HepG2 (cell line): ENCODE measurements around the gene STIMATE. TPM values are rescaled to one million over a fixed set of nuclear protein-coding genes. Genes with fewer than 3 reads are reported as not detected.

ENCODE experiments used
- ATAC-seq: fragments of 200-7000 bp; cut with Tn5 transposase; 3 replicates; pipeline ENCODE4 v1.9.1; 2020; ENCODE audit warnings: mild to moderate bottlenecking, moderate library complexity
- BruUV-seq: library from RNA; stranded (reverse); fragments of 400-500 nt; replicated peaks from 2 replicates; lab custom pipeline; 2021; lab: Mats Ljungman, UMichigan
- CTCF ChIA-PET: fragments of 300-600 bp; formaldehyde crosslinking; extraction: SDS; loops from one replicate; lab custom pipeline; 2021; ENCODE audit warnings: low total read pairs, inconsistent platforms, low intra/inter-chr PET ratio; lab: Yijun Ruan, JAX
- POLR2A ChIA-PET: fragments of 350-600 bp; sonication (Branson Sonifier 250); formaldehyde crosslinking; loops from one replicate; lab custom pipeline; 2020; ENCODE audit warnings: antibody characterized with exemption, inconsistent platforms; lab: Yijun Ruan, JAX
- DNase-seq: peaks from one replicate; pipeline ENCODE4 v3.0.0-alpha.2; 2015; ENCODE audit warnings: low spot score
- FAIRE-seq: peaks from 3 replicates; lab custom pipeline; 2011; peaks lifted over from hg19 to GRCh38; lab: Jason Lieb, UNC
- H2AFZ ChIP-seq: one replicate; pipeline ENCODE4 v1.6.1; 2011; ENCODE audit warnings: low read length, inconsistent platforms
- H3K27ac ChIP-seq: fragments of 300-600 bp; 3 replicates; pipeline ENCODE4 v1.8.0; 2011; ENCODE audit warnings: mixed run types, mild to moderate bottlenecking, mixed read lengths, low read length, inconsistent platforms; ENCODE audit not compliant: insufficient read depth; ENCODE audit errors: extremely low read length
- H3K27me3 ChIP-seq, 2 experiments: fragments of 200-600 bp in 1 of 2; 2 replicates in 1 of 2; 3 replicates in 1 of 2; pipeline versions ENCODE4 v1.6.0 to v1.8.0; 2011; ENCODE audit warnings: low read length in 2 of 2, mild to moderate bottlenecking in 2 of 2, moderate library complexity in 2 of 2, inconsistent platforms in 1 of 2; ENCODE audit not compliant: insufficient read depth in 2 of 2, control insufficient read depth in 1 of 2
- H3K36me3 ChIP-seq, 2 experiments: fragments of 200-600 bp in 1 of 2; replicated peaks in 1 of 2; 2 replicates in 1 of 2; 3 replicates in 1 of 2; pipeline versions ENCODE4 v1.5.1 to v1.8.0; 2011; ENCODE audit warnings: low read length in 2 of 2, inconsistent platforms in 1 of 2; ENCODE audit not compliant: insufficient read depth in 2 of 2, control insufficient read depth in 1 of 2
- H3K4me1 ChIP-seq: 2 replicates; pipeline ENCODE4 v1.5.1; 2012; ENCODE audit warnings: low read length, inconsistent platforms; ENCODE audit not compliant: insufficient read depth
- H3K4me2 ChIP-seq: 2 replicates; pipeline ENCODE4 v1.6.0; 2011; ENCODE audit warnings: low read depth, low read length, inconsistent platforms
- H3K4me3 ChIP-seq, 3 experiments: fragments of 200-600 bp in 1 of 3; sonication (generic), shearing (Covaris generic) in 1 of 3; replicated peaks in 1 of 3; 2 replicates each; pipeline ENCODE4 v1.5.1; 2011 to 2016; ENCODE audit warnings: low read length in 3 of 3, inconsistent platforms in 2 of 3, low read depth in 2 of 3, mild to moderate bottlenecking in 2 of 3, control low read depth in 1 of 3, mixed read lengths in 1 of 3; ENCODE audit not compliant: insufficient read depth in 1 of 3
- H3K79me2 ChIP-seq: one replicate; pipeline ENCODE4 v1.6.1; 2011; ENCODE audit warnings: low read length, inconsistent platforms; ENCODE audit not compliant: insufficient read depth
- H3K9ac ChIP-seq: 2 replicates; pipeline ENCODE4 v1.6.0; 2011; ENCODE audit warnings: mild to moderate bottlenecking, low read depth, low read length, inconsistent platforms; ENCODE audit not compliant: insufficient read depth
- H3K9me3 ChIP-seq: 2 replicates; pipeline ENCODE4 v1.5.1; 2012; ENCODE audit warnings: mild to moderate bottlenecking, low read length
- H4K20me1 ChIP-seq: 2 replicates; pipeline ENCODE4 v1.6.0; 2011; ENCODE audit warnings: inconsistent platforms, mild to moderate bottlenecking, low read length, moderate library complexity; ENCODE audit not compliant: insufficient read depth
- HMG20B ChIP-seq: conservative IDR thresholded peaks from 2 replicates; pipeline ENCODE4 v1.6.1; 2016; ENCODE audit warnings: missing genetic modification reagents, missing compliant biosample characterization
- HOMEZ ChIP-seq: IDR thresholded peaks from 2 replicates; pipeline ENCODE4 v1.6.1; 2016; ENCODE audit warnings: low read depth
- MTA1 ChIP-seq: sonication (generic); formaldehyde crosslinking; IDR thresholded peaks from 2 replicates; pipeline ENCODE4 v1.4.0; 2020; ENCODE audit warnings: missing genetic modification reagents, mild to moderate bottlenecking, borderline replicate concordance
- MYC ChIP-seq: sonication (generic); formaldehyde crosslinking; IDR thresholded peaks from 2 replicates; pipeline ENCODE4 v1.9.0; 2021; ENCODE audit warnings: missing genetic modification reagents, borderline replicate concordance
- SUZ12 ChIP-seq: fragments of 150-350 bp; IDR thresholded peaks from 2 replicates; pipeline ENCODE4 v1.6.1; 2014; ENCODE audit warnings: low read depth, low read length
- TFE3 ChIP-seq: IDR thresholded peaks from 2 replicates; pipeline ENCODE4 v1.6.1; 2016
- THAP11 ChIP-seq: IDR thresholded peaks from 2 replicates; pipeline ENCODE4 v1.6.1; 2016; ENCODE audit warnings: missing biosample characterization, missing genetic modification reagents
- YEATS4 ChIP-seq: sonication (generic); formaldehyde crosslinking; IDR thresholded peaks from 2 replicates; pipeline ENCODE4 v1.4.0; 2020; ENCODE audit warnings: missing genetic modification reagents, borderline replicate concordance
- ZFP82 ChIP-seq: sonication (generic); formaldehyde crosslinking; IDR thresholded peaks from 2 replicates; pipeline ENCODE4 v1.5.1; 2020; ENCODE audit warnings: mild to moderate bottlenecking, missing genetic modification reagents, borderline replicate concordance
- ZFY ChIP-seq: sonication (generic); formaldehyde crosslinking; IDR thresholded peaks from 2 replicates; pipeline ENCODE4 v1.4.0; 2020; ENCODE audit warnings: missing genetic modification reagents
- ZNF552 ChIP-seq: sonication (generic); formaldehyde crosslinking; IDR thresholded peaks from 2 replicates; pipeline ENCODE4 v1.9.0; 2022; ENCODE audit warnings: missing genetic modification reagents, mild to moderate bottlenecking, borderline replicate concordance
- ZNF780A ChIP-seq: sonication (generic); formaldehyde crosslinking; IDR thresholded peaks from 2 replicates; pipeline ENCODE4 v1.8.0; 2022; ENCODE audit warnings: mild to moderate bottlenecking, missing genetic modification reagents, moderate library complexity
- ZNF879 ChIP-seq: sonication (generic); formaldehyde crosslinking; IDR thresholded peaks from 2 replicates; pipeline ENCODE4 v1.8.1; 2023; ENCODE audit warnings: missing genetic modification reagents
- WGBS: methylation state at CpG from one replicate; pipeline ENCODE4 v1.1.6; 2017; ENCODE audit warnings: low lambda C conversion rate; 5-methylcytosine and 5-hydroxymethylcytosine counted together
- in situ Hi-C: cut with HindIII; loops from 2 replicates; pipeline ENCODE4 v1.10.0; 2017; ENCODE audit warnings: low pct_unique_long_range_greater_than_20kb; ENCODE audit not compliant: extremely low pct_ligation_motif_present
- intact Hi-C: fragments of 100-400 bp; cut with micrococcal nuclease; formaldehyde crosslinking; loops from one replicate; pipeline ENCODE4 v1.10.0; 2022; ENCODE audit not compliant: unreplicated experiment
- polyA plus RNA-seq, 8 experiments: library from polyadenylated mRNA; depleted of rRNA in 3 of 8; stranded (reverse) in 7 of 8; unstranded in 1 of 8; fragments of >200 nt; fragmentation: Illumina TruSeq in 4 of 8; extraction: Trizol in 4 of 8; gene quantifications; 2 replicates each; pipeline versions ENCODE4 v1.2.1 to v1.2.3, GENCODE V29; 2011 to 2016; ENCODE audit warnings: low read depth in 4 of 8, missing spikeins in 1 of 8, mixed read lengths in 1 of 8; ENCODE audit not compliant: insufficient read depth in 1 of 8
- total RNA-seq, 5 experiments: library from RNA; depleted of rRNA; stranded (reverse); fragments of >200 nt; fragmentation: Illumina TruSeq; extraction: Trizol; gene quantifications; 2 replicates each; pipeline ENCODE4 v1.2.3, GENCODE V29; 2016; ENCODE audit warnings: low read depth in 1 of 5
- TF ChIP-seq, protein P1 (sequence below): sonication (generic); formaldehyde crosslinking; IDR thresholded peaks from 2 replicates; pipeline ENCODE4 v1.4.0; 2020; ENCODE audit warnings: missing genetic modification reagents, borderline replicate concordance
- TF ChIP-seq, protein P2 (sequence below): sonication (generic); formaldehyde crosslinking; IDR thresholded peaks from 2 replicates; pipeline ENCODE4 v1.4.0; 2020; ENCODE audit warnings: missing genetic modification reagents
- TF ChIP-seq, protein P3 (sequence below): sonication (generic); formaldehyde crosslinking; IDR thresholded peaks from 2 replicates; pipeline ENCODE4 v1.4.0; 2020; ENCODE audit warnings: mild to moderate bottlenecking, missing genetic modification reagents

The STIMATE gene
- total and polyA plus RNA-seq, 2 of the 13 experiments (the other 11 are each of a cell fraction or from before 2014, with no cell fraction given): 5.7 to 11.7 TPM

DNA sequence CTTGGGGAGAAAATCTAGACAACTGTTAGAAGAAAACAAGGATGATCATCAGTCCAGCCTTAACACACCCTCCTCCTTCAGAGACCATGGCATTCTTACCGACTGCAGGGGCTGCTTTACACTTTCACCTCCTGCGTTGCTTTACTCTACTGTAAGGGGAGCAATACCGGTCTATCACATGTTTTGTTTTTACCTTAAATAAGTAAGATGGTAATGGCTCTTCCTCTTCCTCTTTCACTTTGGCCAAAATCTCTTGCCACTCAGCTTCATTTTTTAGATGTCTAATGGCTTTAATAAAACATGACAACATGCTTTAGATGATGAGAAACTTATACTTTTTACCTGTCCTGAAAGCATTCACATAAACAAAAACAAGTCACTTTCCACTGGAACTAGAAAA is 33.4 kb upstream of the STIMATE start:
- H3K4me2 ChIP-seq: no peak overlapping the region
- ATAC-seq: no peak
- TF ChIP-seq, protein P1, sequence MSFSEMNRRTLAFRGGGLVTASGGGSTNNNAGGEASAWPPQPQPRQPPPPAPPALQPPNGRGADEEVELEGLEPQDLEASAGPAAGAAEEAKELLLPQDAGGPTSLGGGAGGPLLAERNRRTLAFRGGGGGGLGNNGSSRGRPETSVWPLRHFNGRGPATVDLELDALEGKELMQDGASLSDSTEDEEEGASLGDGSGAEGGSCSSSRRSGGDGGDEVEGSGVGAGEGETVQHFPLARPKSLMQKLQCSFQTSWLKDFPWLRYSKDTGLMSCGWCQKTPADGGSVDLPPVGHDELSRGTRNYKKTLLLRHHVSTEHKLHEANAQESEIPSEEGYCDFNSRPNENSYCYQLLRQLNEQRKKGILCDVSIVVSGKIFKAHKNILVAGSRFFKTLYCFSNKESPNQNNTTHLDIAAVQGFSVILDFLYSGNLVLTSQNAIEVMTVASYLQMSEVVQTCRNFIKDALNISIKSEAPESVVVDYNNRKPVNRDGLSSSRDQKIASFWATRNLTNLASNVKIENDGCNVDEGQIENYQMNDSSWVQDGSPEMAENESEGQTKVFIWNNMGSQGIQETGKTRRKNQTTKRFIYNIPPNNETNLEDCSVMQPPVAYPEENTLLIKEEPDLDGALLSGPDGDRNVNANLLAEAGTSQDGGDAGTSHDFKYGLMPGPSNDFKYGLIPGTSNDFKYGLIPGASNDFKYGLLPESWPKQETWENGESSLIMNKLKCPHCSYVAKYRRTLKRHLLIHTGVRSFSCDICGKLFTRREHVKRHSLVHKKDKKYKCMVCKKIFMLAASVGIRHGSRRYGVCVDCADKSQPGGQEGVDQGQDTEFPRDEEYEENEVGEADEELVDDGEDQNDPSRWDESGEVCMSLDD (CRISPR knock-in tag): no peak
- TF ChIP-seq SUZ12 (no peak), YEATS4 (CRISPR knock-in tag) (no peak), MYC (no peak), THAP11 (CRISPR knock-in tag) (no peak), ZFP82 (CRISPR knock-in tag) (no peak), ZFY (CRISPR knock-in tag) (no peak), HMG20B (no peak), ZNF879 (CRISPR knock-in tag) (no peak), MTA1 (CRISPR knock-in tag) (no peak), HOMEZ (CRISPR knock-in tag) (no peak), ZNF780A (CRISPR knock-in tag) (no peak), ZNF552 (CRISPR knock-in tag) (no peak), TFE3 (CRISPR knock-in tag) (no peak)
- TF ChIP-seq, protein P2, sequence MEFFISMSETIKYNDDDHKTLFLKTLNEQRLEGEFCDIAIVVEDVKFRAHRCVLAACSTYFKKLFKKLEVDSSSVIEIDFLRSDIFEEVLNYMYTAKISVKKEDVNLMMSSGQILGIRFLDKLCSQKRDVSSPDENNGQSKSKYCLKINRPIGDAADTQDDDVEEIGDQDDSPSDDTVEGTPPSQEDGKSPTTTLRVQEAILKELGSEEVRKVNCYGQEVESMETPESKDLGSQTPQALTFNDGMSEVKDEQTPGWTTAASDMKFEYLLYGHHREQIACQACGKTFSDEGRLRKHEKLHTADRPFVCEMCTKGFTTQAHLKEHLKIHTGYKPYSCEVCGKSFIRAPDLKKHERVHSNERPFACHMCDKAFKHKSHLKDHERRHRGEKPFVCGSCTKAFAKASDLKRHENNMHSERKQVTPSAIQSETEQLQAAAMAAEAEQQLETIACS: no peak
- TF ChIP-seq, protein P3, sequence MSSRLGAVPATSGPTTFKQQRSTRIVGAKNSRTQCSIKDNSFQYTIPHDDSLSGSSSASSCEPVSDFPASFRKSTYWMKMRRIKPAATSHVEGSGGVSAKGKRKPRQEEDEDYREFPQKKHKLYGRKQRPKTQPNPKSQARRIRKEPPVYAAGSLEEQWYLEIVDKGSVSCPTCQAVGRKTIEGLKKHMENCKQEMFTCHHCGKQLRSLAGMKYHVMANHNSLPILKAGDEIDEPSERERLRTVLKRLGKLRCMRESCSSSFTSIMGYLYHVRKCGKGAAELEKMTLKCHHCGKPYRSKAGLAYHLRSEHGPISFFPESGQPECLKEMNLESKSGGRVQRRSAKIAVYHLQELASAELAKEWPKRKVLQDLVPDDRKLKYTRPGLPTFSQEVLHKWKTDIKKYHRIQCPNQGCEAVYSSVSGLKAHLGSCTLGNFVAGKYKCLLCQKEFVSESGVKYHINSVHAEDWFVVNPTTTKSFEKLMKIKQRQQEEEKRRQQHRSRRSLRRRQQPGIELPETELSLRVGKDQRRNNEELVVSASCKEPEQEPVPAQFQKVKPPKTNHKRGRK (CRISPR knock-in tag): no peak

More for the DNA sequence above, 33.4 kb upstream of the STIMATE start:
- Histone ChIP-seq H3K27ac (no peak overlapping the region), H3K9ac (no peak overlapping the region), H3K4me1 (peaks cover 6% of the 10 kb centered on the region; the same call in 1 of the 2 replicates), H3K36me3 (peaks cover 6 to 22% of the 10 kb centered on the region in 2 experiments; a peak in 4 of 5 replicates), H4K20me1 (no peaks in the 10 kb centered on the region), H3K4me3 (no peak overlapping the region), H2AFZ (no peak overlapping the region), H3K9me3 (no peaks in the 10 kb centered on the region), H3K79me2 (no peaks in the 10 kb centered on the region), H3K27me3 (no peaks in the 10 kb centered on the region)
- CTCF ChIA-PET: no interaction called here
- no TSS peak for BruUV-seq
- DNase-seq: no peak
- in situ Hi-C loops: loop anchor here (10.0 kb wide), 1 partner anchor 76 kb away; no protein-coding TSS in a partner anchor
- intact Hi-C loops: loop anchor here (5.0 kb wide), 1 partner anchor 127 kb away; no protein-coding TSS in a partner anchor
- FAIRE-seq: no peak
- 91% methylated on average over 3 of the region's 3 CpGs for WGBS
- POLR2A ChIA-PET: no interaction called here
